Tibial nerve (tissue), 3 donors: Measurements from ENCODE around the gene PAPSS2.

Experiments
- POLR2A ChIP-seq, 2 donors: fragments of 450-650 bp; IDR thresholded peaks; one replicate each; pipeline ENCODE4 v1.6.1; 2017; ENCODE audit warnings: antibody characterized with exemption in 2 of 2, mild to moderate bottlenecking in 2 of 2, moderate library complexity in 2 of 2
- TF ChIP-seq, protein P1 (sequence below), 5 experiments: fragments of 200-600 bp in 3 of 5; fragments of 450-650 bp in 2 of 5; sonication (generic) in 3 of 5; IDR thresholded peaks; one replicate each; pipeline ENCODE4 v1.5.1; 2016 to 2019; ENCODE audit warnings: antibody characterized with exemption in 5 of 5, mild to moderate bottlenecking in 3 of 5, moderate library complexity in 2 of 5

DNA sequence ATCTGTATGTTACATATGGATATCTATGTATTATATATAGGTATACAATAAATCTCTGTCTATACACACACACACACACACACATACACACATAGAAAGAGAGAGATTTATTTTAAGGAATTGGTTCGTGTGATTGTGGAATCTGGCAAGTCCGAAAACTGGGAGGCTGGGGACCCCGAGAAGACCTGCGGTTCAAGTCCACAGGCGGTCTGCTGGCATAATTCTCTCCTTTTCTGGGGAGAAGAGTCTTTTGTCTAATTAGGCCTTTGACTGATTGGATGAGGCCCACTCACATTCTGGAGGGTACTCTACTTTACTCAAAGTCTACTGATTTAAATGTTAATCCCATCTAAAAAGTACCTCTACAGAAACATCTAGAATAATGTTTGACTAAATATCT is 65.1 kb downstream of the PAPSS2 start:
- TF ChIP-seq, protein P1, sequence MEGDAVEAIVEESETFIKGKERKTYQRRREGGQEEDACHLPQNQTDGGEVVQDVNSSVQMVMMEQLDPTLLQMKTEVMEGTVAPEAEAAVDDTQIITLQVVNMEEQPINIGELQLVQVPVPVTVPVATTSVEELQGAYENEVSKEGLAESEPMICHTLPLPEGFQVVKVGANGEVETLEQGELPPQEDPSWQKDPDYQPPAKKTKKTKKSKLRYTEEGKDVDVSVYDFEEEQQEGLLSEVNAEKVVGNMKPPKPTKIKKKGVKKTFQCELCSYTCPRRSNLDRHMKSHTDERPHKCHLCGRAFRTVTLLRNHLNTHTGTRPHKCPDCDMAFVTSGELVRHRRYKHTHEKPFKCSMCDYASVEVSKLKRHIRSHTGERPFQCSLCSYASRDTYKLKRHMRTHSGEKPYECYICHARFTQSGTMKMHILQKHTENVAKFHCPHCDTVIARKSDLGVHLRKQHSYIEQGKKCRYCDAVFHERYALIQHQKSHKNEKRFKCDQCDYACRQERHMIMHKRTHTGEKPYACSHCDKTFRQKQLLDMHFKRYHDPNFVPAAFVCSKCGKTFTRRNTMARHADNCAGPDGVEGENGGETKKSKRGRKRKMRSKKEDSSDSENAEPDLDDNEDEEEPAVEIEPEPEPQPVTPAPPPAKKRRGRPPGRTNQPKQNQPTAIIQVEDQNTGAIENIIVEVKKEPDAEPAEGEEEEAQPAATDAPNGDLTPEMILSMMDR (IDR thresholded peaks at IDR 0.05), result no peak
- TF ChIP-seq POLR2A (IDR thresholded peaks at IDR 0.05), result no peak
